COLO829 (cell line): ENCODE results near the gene EDDM13.
"Not testable (repeated sequence)": the region's sequence is repeated elsewhere in the genome, so short reads cannot be mapped to it uniquely, and the experiment has no call there.

Source experiments
- DNase-seq: peaks from one replicate; pipeline ENCODE4 v3.0.0; 2012; ENCODE audit warnings: low spot score

Gene EDDM13

GRCh38 chr19:56272161-56272798 is at the start of gene EDDM13:
EDDM13 (plus strand) TSS chr19:56272748; CDS start chr19:56272835, 87 bp downstream.
- DNase-seq: no peak

GRCh38 chr19:56222901-56223300 is 49.6 kb upstream of the EDDM13 start:
- DNase-seq: no peak

- no peak for DNase-seq
Measured at GRCh38 chr19:56223481-56223880, 49.1 kb upstream of the EDDM13 start.

GRCh38 chr19:56245121-56245740 is 27.3 kb upstream of the EDDM13 start:
- no peak for DNase-seq

- DNase-seq: not testable (repeated sequence)
Measured at GRCh38 chr19:56245764-56246163, 26.8 kb upstream of the EDDM13 start.

- not testable (repeated sequence) for DNase-seq
Measured at GRCh38 chr19:56248736-56249338, 23.7 kb upstream of the EDDM13 start.

- DNase-seq: peak; percentile 78
Measured at GRCh38 chr19:56252699-56253422, 19.7 kb upstream of the EDDM13 start.

GRCh38 chr19:56253737-56254136 is 18.8 kb upstream of the EDDM13 start:
- DNase-seq: peak; percentile 66

- no peak for DNase-seq
Measured at GRCh38 chr19:56258272-56258671, 14.3 kb upstream of the EDDM13 start.

GRCh38 chr19:56261145-56261544 is 11.4 kb upstream of the EDDM13 start:
- DNase-seq: no peak

GRCh38 chr19:56261932-56262331 is 10.6 kb upstream of the EDDM13 start:
- DNase-seq: not testable (repeated sequence)

GRCh38 chr19:56263319-56263718 is 9.2 kb upstream of the EDDM13 start:
- no peak for DNase-seq

- DNase-seq: no peak
Measured at GRCh38 chr19:56266051-56266450, 6.5 kb upstream of the EDDM13 start.

GRCh38 chr19:56269348-56269747 is 3.2 kb upstream of the EDDM13 start:
- DNase-seq: no peak

GRCh38 chr19:56270676-56271075 is 1.9 kb upstream of the EDDM13 start:
- no peak for DNase-seq

GRCh38 chr19:56271151-56271550 is 1.4 kb upstream of the EDDM13 start:
- DNase-seq: no peak

GRCh38 chr19:56273563-56274117 is 1.1 kb downstream of the EDDM13 start:
- DNase-seq: peak; percentile 7

- DNase-seq: no peak
Measured at GRCh38 chr19:56282809-56283208, 10.3 kb downstream of the EDDM13 start.

- DNase-seq: no peak
Measured at GRCh38 chr19:56284746-56285145, 12.2 kb downstream of the EDDM13 start.

- no peak for DNase-seq
Measured at GRCh38 chr19:56290104-56290503, 17.6 kb downstream of the EDDM13 start.

GRCh38 chr19:56291867-56292266 is 19.3 kb downstream of the EDDM13 start:
- DNase-seq: no peak

- DNase-seq: peak; percentile 75
Measured at GRCh38 chr19:56294549-56294948, 22.0 kb downstream of the EDDM13 start.
